Sigmoid colon (tissue), 3 donors: Measurements from ENCODE around the gene RBM33.

Experiments
- POLR2A ChIP-seq, 2 donors: fragments of 450-650 bp; IDR thresholded peaks; one replicate each; pipeline ENCODE4 v1.6.1; 2016; ENCODE audit warnings: antibody characterized with exemption in 2 of 2, mild to moderate bottlenecking in 2 of 2, moderate library complexity in 2 of 2
- TF ChIP-seq, protein P1 (sequence below), 4 experiments: fragments of 450-650 bp in 3 of 4; fragments of 200-600 bp in 1 of 4; IDR thresholded peaks; one replicate each; pipeline ENCODE4 v1.5.1; 2016 to 2019; ENCODE audit warnings: antibody characterized with exemption in 4 of 4, mild to moderate bottlenecking in 3 of 4, moderate library complexity in 2 of 4

GRCh38 chr7:155700847-155701246, 56.4 kb downstream of the RBM33 start:
- TF ChIP-seq, protein P1, sequence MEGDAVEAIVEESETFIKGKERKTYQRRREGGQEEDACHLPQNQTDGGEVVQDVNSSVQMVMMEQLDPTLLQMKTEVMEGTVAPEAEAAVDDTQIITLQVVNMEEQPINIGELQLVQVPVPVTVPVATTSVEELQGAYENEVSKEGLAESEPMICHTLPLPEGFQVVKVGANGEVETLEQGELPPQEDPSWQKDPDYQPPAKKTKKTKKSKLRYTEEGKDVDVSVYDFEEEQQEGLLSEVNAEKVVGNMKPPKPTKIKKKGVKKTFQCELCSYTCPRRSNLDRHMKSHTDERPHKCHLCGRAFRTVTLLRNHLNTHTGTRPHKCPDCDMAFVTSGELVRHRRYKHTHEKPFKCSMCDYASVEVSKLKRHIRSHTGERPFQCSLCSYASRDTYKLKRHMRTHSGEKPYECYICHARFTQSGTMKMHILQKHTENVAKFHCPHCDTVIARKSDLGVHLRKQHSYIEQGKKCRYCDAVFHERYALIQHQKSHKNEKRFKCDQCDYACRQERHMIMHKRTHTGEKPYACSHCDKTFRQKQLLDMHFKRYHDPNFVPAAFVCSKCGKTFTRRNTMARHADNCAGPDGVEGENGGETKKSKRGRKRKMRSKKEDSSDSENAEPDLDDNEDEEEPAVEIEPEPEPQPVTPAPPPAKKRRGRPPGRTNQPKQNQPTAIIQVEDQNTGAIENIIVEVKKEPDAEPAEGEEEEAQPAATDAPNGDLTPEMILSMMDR (IDR thresholded peaks at IDR 0.05): no peak
- no peak for TF ChIP-seq POLR2A (IDR thresholded peaks at IDR 0.05)
